GM03348 (cell line): ENCODE results near the gene PRX.
"Not testable (repeated sequence)": the region's sequence is repeated elsewhere in the genome, so short reads cannot be mapped to it uniquely, and the experiment has no call there.

Source experiments
- DNase-seq: peaks from one replicate; pipeline ENCODE4 v3.0.0; 2012; ENCODE audit warnings: low spot score

PRX gene

GRCh38 chr19:40413291-40413845 is at the start of gene PRX:
PRX (minus strand) TSS chr19:40413378; CDS start chr19:40407932, 5,446 bp downstream.
- no peak for DNase-seq

DNA sequence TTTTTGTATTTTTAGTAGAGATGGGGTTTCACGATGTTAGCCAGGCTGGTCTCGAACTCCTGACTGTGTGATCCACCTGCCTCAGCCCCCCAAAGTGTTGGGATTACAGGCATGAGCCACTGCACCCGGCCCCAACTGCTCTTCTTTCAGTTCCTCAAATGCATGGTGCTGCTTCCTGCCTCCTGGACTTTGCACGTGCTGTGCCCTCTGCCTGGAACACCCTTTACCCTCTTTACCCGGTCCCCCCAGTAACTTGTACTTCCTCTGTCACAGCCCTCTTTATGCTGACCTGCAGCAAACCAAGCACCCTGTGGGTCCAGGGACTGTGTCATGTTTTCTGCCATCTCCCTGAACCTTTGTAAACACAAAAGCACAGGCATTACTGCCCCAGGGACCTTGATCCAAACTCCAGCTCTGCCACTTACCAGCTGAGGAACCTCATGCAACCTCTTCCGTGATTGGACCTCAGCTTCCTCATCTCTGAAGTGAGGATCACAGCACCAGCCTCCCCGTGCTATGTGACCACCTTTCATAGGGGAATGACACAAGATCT is 48.6 kb upstream of the PRX start:
- DNase-seq, result no peak

DNA sequence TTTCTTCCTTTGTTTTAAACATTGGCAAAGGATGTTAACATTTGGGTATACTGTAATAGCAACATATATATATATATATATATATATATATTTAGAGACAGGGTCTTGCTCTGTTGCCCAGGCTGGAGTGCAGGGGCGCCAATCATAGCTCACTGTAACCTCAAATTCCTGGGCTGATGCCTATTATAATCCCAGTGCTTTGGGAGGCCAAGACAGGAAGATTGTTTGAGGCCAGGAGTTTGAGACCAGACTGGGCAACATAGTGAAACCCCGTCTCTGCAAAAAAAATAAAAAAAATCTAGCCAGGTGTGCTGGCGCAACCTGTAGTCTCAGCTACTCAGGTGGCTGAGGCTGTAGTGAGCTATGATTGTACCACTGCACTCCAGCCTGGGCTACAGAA is 47.0 kb upstream of the PRX start:
- no peak for DNase-seq

DNA sequence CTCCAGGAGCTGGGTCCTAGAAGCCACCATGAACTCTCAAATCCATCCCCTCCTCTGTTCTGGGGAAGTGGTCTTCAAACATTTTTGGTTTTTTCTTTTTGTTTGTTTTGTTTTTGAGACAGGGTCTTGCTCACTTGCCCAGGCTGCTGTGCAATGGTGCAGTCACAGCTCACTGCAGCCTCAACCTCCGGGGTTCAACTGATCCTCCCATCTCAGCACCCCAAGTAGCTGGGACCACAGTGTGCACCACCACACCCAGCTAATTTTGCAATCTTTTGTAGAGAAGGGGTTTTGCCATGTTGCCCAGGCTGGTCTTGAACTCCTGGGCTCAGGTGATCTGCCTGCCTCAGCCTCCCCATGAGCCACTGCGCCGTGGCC is 45.4 kb upstream of the PRX start:
- DNase-seq, result no peak

- DNase-seq, result no peak
These were observed 44.9 kb upstream of the PRX start for GRCh38 chr19:40457953-40458596.

GRCh38 chr19:40457048-40457447 is 43.9 kb upstream of the PRX start:
- no peak for DNase-seq

DNA sequence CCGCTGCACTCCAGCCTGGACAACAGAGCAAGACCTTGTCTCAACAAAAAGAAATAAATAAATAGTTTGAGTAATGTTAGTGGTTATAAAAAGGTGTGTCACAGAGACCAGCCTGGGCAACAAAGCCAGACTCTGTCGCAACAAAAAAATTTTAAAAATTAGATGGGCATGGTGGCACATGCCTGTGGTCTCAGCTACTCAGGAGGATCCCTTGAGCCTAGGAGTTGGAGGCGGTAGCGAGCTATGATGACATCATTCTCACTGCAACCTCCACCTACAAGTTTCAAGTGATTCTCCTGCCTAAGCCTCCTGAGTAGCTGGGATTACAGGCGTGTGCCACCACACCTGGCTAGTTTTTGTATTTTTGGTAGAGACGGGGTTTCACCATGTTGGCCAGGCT is 40.8 kb upstream of the PRX start:
- not testable (repeated sequence) for DNase-seq

DNA sequence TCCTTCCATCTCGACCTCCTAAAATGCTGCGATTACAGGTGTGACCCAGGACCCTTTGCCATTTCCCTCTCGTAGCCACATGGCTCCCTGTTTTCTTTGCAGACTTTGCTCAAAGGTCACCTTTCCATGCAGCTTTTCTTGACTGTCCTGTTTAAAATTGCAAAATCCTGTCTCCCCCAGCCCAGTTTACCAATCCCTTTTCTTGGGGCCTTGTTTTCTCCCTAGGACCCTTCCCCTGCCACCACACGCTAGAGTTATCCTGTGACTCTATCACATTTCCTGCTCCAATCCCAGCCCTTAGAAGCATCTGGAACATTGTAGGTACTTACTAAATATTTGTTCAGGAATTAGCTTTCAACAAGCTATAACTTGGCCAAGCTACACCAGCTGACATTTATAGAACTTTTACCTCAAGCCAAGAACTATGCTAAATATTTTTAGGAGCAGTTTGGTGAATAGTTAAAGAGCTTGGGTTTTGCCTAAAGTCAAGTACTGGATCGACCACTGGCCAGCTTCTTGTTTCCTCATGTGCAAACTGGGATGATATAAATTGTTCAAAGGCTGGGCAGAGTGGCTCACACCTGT is 40.1 kb upstream of the PRX start:
- DNase-seq, result no peak

GRCh38 chr19:40452016-40452415 is 38.8 kb upstream of the PRX start:
- no peak for DNase-seq

- DNase-seq, result no peak
These were observed 37.5 kb upstream of the PRX start for GRCh38 chr19:40450664-40451063.

GRCh38 chr19:40449506-40449905 is 36.3 kb upstream of the PRX start:
- no peak for DNase-seq

- no peak for DNase-seq
These were observed 33.1 kb upstream of the PRX start for GRCh38 chr19:40446263-40446784.

GRCh38 chr19:40445780-40446262 is 32.6 kb upstream of the PRX start:
- no peak for DNase-seq

DNA sequence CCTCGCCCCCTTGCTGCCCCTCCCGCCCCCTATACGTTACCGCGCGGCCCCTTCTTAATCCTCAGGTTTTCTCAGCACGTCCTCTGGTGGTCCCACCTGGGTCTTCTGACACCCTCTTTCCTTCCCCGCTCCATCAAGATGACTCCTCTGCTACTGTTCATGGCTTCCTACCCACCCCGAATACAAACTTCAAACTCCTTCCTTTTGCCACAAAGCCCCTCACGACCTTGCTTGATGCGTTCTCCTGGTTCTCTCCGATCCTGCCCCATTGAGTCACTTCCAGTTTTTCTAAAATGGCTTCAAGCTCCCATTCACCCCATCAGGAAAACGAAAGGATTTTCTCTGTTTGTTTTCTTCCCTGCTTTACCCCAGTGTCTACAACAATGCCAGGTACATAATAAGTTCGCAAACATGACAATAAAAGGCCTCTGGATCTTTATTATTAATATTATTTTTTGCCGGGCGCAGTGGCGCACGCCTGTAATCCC is 31.7 kb upstream of the PRX start:
- DNase-seq, result no peak

GRCh38 chr19:40444000-40444824 is 31.0 kb upstream of the PRX start, which contains the start of gene SERTAD3:
SERTAD3 (minus strand) TSS chr19:40444335; CDS start chr19:40442080, 2,255 bp downstream.
- DNase-seq, result peak; percentile 98

GRCh38 chr19:40443131-40443999 is 30.2 kb upstream of the PRX start:
- DNase-seq, result peak; percentile 99

GRCh38 chr19:40442328-40443130 is 29.4 kb upstream of the PRX start:
- DNase-seq, result no peak

GRCh38 chr19:40441719-40442253 is 28.6 kb upstream of the PRX start:
- no peak for DNase-seq

- DNase-seq, result no peak
These were observed 25.1 kb upstream of the PRX start for GRCh38 chr19:40438284-40438683.
